GM06990 (cell line): Measurements from ENCODE around the gene THADA.

Experiments
- DNase-seq: peaks from one replicate; pipeline ENCODE4 v3.0.0-alpha.2; 2011; ENCODE audit not compliant: insufficient read length; ENCODE audit errors: extremely low read depth
- H3K27me3 ChIP-seq: replicated peaks from 2 replicates; pipeline ENCODE4 v1.6.0; 2011; ENCODE audit warnings: low read length; ENCODE audit not compliant: control insufficient read depth, insufficient read depth
- H3K36me3 ChIP-seq: 2 replicates; pipeline ENCODE4 v1.5.1; 2011; ENCODE audit warnings: low read length; ENCODE audit not compliant: control insufficient read depth, insufficient read depth
- H3K4me3 ChIP-seq: replicated peaks from 2 replicates; pipeline ENCODE4 v1.5.1; 2011; ENCODE audit warnings: low read depth, mild to moderate bottlenecking, control low read depth, low read length
- CTCF ChIP-seq: IDR thresholded peaks from 2 replicates; pipeline ENCODE4 v1.5.1; 2011; ENCODE audit warnings: low read length, control low read depth, mild to moderate bottlenecking, inconsistent platforms; ENCODE audit not compliant: insufficient read depth, poor library complexity, severe bottlenecking

Gene THADA

DNA sequence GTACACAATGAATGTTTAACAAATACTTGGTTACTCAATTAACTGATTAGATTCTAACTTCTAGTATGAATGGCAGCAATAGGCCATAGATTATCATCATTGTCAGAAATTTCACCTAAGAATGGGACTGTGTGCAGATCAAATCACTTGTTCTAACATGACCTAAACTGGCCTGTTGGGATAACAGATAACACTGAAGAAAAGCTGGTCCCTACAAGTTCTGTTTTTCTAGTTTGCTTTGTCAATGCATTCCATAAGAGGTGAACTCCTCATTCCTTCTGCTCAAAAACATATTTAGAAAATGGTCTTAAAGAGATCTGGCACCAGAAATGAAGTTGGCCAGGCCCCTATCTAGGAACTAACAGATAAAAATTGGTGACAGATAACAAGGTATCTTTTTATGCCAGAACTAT is 175.4 kb downstream of the THADA start:
- Histone ChIP-seq H3K27me3 (no peaks in the 10 kb centered on the region), H3K4me3 (no peak overlapping the region), H3K36me3 (no peaks in the 10 kb centered on the region)
- no peak for TF ChIP-seq CTCF
- no peak for DNase-seq

DNA sequence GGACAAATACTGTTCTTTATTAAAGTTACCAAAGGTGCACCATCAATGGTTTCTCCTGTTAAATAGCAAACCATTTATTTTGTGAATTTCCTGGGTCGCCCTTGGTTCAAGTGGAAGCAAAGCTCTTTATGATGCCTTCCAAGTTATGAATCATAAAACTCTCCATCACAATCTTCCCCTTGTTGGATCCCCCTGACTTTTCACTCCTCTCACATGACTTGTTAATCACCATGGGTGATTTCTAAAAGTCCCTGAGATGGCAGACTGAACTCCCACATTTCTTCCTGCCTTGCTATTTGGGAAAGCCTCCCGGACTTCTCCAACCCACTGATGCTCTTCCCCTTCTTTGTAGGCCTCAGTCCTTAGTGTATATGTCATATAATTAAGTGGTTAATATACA is 176.0 kb downstream of the THADA start:
- Histone ChIP-seq H3K27me3 (no peaks in the 10 kb centered on the region), H3K4me3 (no peak overlapping the region), H3K36me3 (no peaks in the 10 kb centered on the region)
- no peak for TF ChIP-seq CTCF
- no peak for DNase-seq

- Histone ChIP-seq H3K27me3 (no peaks in the 10 kb centered on the region), H3K36me3 (no peaks in the 10 kb centered on the region), H3K4me3 (no peak overlapping the region)
- no peak for DNase-seq
- TF ChIP-seq CTCF = no peak
These were observed 176.6 kb downstream of the THADA start for GRCh38 chr2:43419243-43419642.

DNA sequence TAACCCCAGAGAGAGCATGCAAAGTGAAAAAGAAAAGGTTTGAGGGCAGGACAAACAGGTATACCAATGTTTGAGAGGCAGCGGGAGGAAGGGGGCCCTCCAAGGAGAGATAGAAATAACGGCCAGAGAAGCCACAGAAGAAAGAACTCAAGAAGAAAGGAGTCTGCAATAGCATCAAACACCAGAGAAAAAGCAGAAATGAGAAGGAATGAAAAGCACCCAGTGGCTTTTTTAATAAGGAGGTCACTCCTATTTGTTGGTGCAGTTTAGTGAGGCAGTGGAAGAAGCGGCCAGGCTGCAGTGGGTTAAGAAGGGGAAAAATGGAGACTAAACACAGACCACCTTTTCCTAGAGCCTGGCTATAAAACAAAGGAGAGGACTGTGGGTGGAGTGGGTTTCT is 177.2 kb downstream of the THADA start:
- TF ChIP-seq CTCF = no peak
- no peak for DNase-seq
- no peak overlapping the region for H3K4me3 ChIP-seq
- H3K36me3 ChIP-seq = no peaks in the 10 kb centered on the region
- no peaks in the 10 kb centered on the region for H3K27me3 ChIP-seq

GRCh38 chr2:43417300-43417699 is 178.5 kb downstream of the THADA start:
- Histone ChIP-seq H3K27me3 (no peaks in the 10 kb centered on the region), H3K36me3 (no peaks in the 10 kb centered on the region), H3K4me3 (no peak overlapping the region)
- no peak for DNase-seq
- no peak for TF ChIP-seq CTCF

- Histone ChIP-seq H3K36me3 (no peaks in the 10 kb centered on the region), H3K4me3 (no peak overlapping the region), H3K27me3 (no peaks in the 10 kb centered on the region)
- no peak for TF ChIP-seq CTCF
- DNase-seq = no peak
These were observed 180.2 kb downstream of the THADA start for GRCh38 chr2:43415592-43415991.
